ENCODE data around the gene RGS17.
"Not testable (repeated sequence)": the region's sequence is repeated elsewhere in the genome, so short reads cannot be mapped to it uniquely, and the experiment has no call there.

Gene RGS17

GRCh38 chr6:153028286-153028685 is 102.8 kb downstream of the RGS17 start:
- DNase-seq: no peak

GRCh38 chr6:153027480-153027879 is 103.6 kb downstream of the RGS17 start:
- no peak for DNase-seq

- DNase-seq: no peak
Observed at GRCh38 chr6:153024709-153025017, 106.4 kb downstream of the RGS17 start.

GRCh38 chr6:153023977-153024708 is 106.9 kb downstream of the RGS17 start:
- DNase-seq: peak; percentile 67

GRCh38 chr6:153018355-153018754 is 112.7 kb downstream of the RGS17 start:
- DNase-seq: no peak

GRCh38 chr6:153016846-153017245 is 114.2 kb downstream of the RGS17 start:
- DNase-seq: no peak

- no peak for DNase-seq
Observed at GRCh38 chr6:153015094-153015640, 115.9 kb downstream of the RGS17 start.

- DNase-seq: no peak
Observed at GRCh38 chr6:153013438-153013837, 117.6 kb downstream of the RGS17 start.

GRCh38 chr6:153012856-153013255 is 118.2 kb downstream of the RGS17 start:
- DNase-seq: no peak

GRCh38 chr6:153003366-153003690 is 127.8 kb downstream of the RGS17 start:
- no peak for DNase-seq

- DNase-seq: peak; percentile 96
Observed at GRCh38 chr6:153002613-153003365, 128.3 kb downstream of the RGS17 start, which contains the start of gene MTRF1L. Gene MTRF1L (minus strand): TSS chr6:153002709. CDS start chr6:153002685, 24 bp downstream.

- DNase-seq: peak; percentile 12
Observed at GRCh38 chr6:153001767-153002612, 129.1 kb downstream of the RGS17 start.

GRCh38 chr6:153000790-153001189 is 130.3 kb downstream of the RGS17 start:
- DNase-seq: not testable (repeated sequence)

GRCh38 chr6:153000243-153000642 is 130.8 kb downstream of the RGS17 start:
- no peak for DNase-seq

GRCh38 chr6:152999538-152999937 is 131.5 kb downstream of the RGS17 start:
- not testable (repeated sequence) for DNase-seq

GRCh38 chr6:152993847-152994246 is 137.2 kb downstream of the RGS17 start:
- no peak for DNase-seq

GRCh38 chr6:152993431-152993830 is 137.7 kb downstream of the RGS17 start:
- DNase-seq: no peak

GRCh38 chr6:152986978-152987377 is 144.1 kb downstream of the RGS17 start:
- DNase-seq: no peak

GRCh38 chr6:152985300-152985699 is 145.8 kb downstream of the RGS17 start:
- DNase-seq: not testable (repeated sequence)

- no peak for DNase-seq
Observed at GRCh38 chr6:152984513-152984872, 146.6 kb downstream of the RGS17 start.

GRCh38 chr6:152983637-152984512 is 147.2 kb downstream of the RGS17 start:
- peak; percentile 85 for DNase-seq

- peak; percentile 97 for DNase-seq
Observed at GRCh38 chr6:152982904-152983636, 148.0 kb downstream of the RGS17 start, which contains the start of gene FBXO5. Gene FBXO5 (minus strand): TSS chr6:152983041. CDS start chr6:152982959, 82 bp downstream.
